GM18867 (cell line): ENCODE data around the gene TEF.
A peak's percentile ranks its signal among the peaks of the same experiment; 100 is the strongest.

Source experiments
- ATAC-seq: cut with Tn5 transposase; IDR thresholded peaks from one replicate; pipeline ENCODE4 v1.9.1; 2021; ENCODE audit warnings: mild to moderate bottlenecking, moderate library complexity; ENCODE audit not compliant: unreplicated experiment

The TEF gene

GRCh38 chr22:41381329-41382097, at the start of gene TEF:
TEF (plus strand) TSS chr22:41381942; CDS start chr22:41382045, 103 bp downstream.
- peak; percentile 87 for ATAC-seq

- ATAC-seq, result no peak
These were observed 49.4 kb upstream of the TEF start for GRCh38 chr22:41332217-41332939.

- ATAC-seq, result no peak
These were observed 47.9 kb upstream of the TEF start for GRCh38 chr22:41333806-41334205.

- no peak for ATAC-seq
These were observed 47.5 kb upstream of the TEF start for GRCh38 chr22:41334215-41334614.

GRCh38 chr22:41334951-41335635, 46.6 kb upstream of the TEF start:
- no peak for ATAC-seq

GRCh38 chr22:41338614-41339212, 43.0 kb upstream of the TEF start:
- ATAC-seq, result no peak

- ATAC-seq, result no peak
These were observed 41.9 kb upstream of the TEF start for GRCh38 chr22:41339823-41340222.

- ATAC-seq, result no peak
These were observed 41.4 kb upstream of the TEF start for GRCh38 chr22:41340357-41340756.

GRCh38 chr22:41341012-41341411, 40.7 kb upstream of the TEF start:
- ATAC-seq, result no peak

- ATAC-seq, result no peak
These were observed 39.8 kb upstream of the TEF start for GRCh38 chr22:41341990-41342389.

- no peak for ATAC-seq
These were observed 38.4 kb upstream of the TEF start for GRCh38 chr22:41343300-41343699.

- ATAC-seq, result no peak
These were observed 38.0 kb upstream of the TEF start for GRCh38 chr22:41343717-41344116.

- no peak for ATAC-seq
These were observed 37.5 kb upstream of the TEF start for GRCh38 chr22:41344189-41344788.

- ATAC-seq, result no peak
These were observed 35.9 kb upstream of the TEF start for GRCh38 chr22:41345807-41346335.

GRCh38 chr22:41347066-41347859, 34.5 kb upstream of the TEF start:
- no peak for ATAC-seq

- ATAC-seq, result no peak
These were observed 32.7 kb upstream of the TEF start for GRCh38 chr22:41348964-41349484.

- ATAC-seq, result no peak
These were observed 31.7 kb upstream of the TEF start for GRCh38 chr22:41350087-41350486.

GRCh38 chr22:41351011-41351410, 30.7 kb upstream of the TEF start:
- no peak for ATAC-seq

GRCh38 chr22:41352058-41352457, 29.7 kb upstream of the TEF start:
- no peak for ATAC-seq
